Stimulated activated CD4-positive, alpha-beta T cell treated with anti-CD3 and anti-CD28 coated beads, Interleukin-1b, Interleukin-23, amount 100 ng/mL, for 1 hour (primary cell): Measurements from ENCODE around the gene NCOR1.
"Not testable (repeated sequence)": the region's sequence is repeated elsewhere in the genome, so short reads cannot be mapped to it uniquely, and the experiment has no call there.

Source experiments
- DNase-seq, 2 donors: peaks; one replicate each; pipeline ENCODE4 v3.0.0-alpha.2; 2020; ENCODE audit warnings: low read depth in 2 of 2

Gene NCOR1

GRCh38 chr17:16215273-16215964 lies at the start of gene NCOR1:
Gene NCOR1, minus strand, starts transcription at chr17:16215534. Its CDS starts 20,965 bp downstream, at chr17:16194569.
- peak; percentile 72 to 78 for DNase-seq

DNA sequence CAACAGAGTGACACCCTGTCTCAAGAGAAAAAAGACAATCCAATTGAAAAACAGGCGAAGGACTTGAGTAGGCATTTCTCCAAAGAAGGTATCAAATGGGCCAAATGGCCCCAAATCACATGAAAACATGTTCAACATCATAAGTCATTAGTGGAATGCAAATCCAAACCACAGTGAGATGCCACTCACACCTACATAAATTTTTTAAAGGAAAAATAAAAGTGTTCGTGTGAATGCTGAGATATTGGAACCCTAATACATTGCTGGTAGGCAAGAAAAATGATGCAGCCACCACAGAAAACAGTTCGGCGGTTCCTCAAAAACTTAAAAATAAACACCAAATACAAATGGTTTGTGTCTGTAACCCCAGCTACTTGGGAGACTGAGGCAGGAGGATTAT lies 46.9 kb upstream of the NCOR1 start:
- DNase-seq = no peak

- no peak for DNase-seq
Measured at GRCh38 chr17:16261049-16261448, 45.7 kb upstream of the NCOR1 start.

DNA sequence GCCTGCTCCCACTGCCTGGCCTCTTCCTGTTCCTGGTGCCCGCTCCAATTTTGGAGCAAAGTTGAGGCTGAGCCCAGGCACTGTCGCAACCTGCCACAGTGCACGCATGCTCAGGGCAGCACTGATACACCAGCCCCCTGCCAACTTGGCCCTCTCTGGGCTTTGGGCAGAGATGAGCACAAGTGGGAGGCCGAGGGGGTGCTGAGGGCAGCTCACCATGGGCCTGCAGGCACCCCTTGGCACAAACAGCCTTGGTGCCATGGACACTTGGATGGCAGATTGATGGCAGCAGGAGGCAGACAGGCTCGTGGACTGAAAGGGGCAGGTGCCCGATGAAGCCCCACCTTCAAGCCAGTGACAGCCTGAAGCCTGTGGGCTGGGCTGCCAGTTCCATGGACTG lies 44.6 kb upstream of the NCOR1 start:
- DNase-seq = no peak

- no peak for DNase-seq
Measured at GRCh38 chr17:16258901-16259300, 43.6 kb upstream of the NCOR1 start.

- DNase-seq = no peak
Measured at GRCh38 chr17:16255481-16255921, 40.2 kb upstream of the NCOR1 start.

- no peak for DNase-seq
Measured at GRCh38 chr17:16254773-16255400, 39.6 kb upstream of the NCOR1 start.

DNA sequence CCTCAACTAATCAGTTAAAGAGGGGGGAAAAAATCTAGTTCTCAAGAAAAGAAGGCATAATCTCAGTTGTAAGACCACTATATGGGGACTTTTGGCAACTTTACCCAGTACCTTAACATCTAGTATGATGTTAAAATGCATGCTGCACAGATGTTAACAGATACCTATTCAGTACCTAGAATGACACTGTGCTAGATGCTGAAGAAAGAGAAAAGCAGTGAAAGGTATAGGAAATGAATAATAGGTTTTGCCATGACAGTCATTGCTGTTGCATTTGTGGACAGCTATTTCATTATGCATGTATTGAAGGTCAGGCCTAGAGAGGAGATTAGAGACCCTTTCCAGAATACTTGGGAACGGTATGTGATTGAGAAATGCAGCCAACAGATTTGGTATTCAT lies 36.2 kb upstream of the NCOR1 start:
- no peak for DNase-seq

DNA sequence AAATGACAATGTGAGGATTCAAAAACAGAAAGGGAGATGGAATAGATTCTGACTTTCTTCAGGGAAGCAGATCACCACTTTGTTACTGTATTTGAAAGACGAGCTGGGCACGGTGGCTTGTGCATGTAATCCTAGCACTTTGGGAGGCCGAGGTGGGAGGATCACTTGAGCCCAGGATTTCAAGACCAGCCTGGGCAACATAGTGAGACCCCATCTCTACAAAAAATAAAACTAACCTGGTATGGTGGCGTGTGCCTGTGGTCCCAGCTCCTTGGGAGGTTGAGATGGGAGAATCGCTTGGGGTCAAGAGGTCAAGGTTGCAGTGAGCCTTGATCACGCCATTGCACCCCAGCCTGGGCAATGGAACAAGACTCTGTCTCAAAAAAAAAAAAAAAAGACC lies 35.7 kb upstream of the NCOR1 start:
- no peak for DNase-seq

GRCh38 chr17:16250635-16251034 lies 35.3 kb upstream of the NCOR1 start:
- no peak for DNase-seq

GRCh38 chr17:16247586-16247984 lies 32.3 kb upstream of the NCOR1 start:
- no peak for DNase-seq

- no peak for DNase-seq
Measured at GRCh38 chr17:16243801-16244567, 28.6 kb upstream of the NCOR1 start.

GRCh38 chr17:16243385-16243784 lies 28.1 kb upstream of the NCOR1 start:
- DNase-seq = no peak

DNA sequence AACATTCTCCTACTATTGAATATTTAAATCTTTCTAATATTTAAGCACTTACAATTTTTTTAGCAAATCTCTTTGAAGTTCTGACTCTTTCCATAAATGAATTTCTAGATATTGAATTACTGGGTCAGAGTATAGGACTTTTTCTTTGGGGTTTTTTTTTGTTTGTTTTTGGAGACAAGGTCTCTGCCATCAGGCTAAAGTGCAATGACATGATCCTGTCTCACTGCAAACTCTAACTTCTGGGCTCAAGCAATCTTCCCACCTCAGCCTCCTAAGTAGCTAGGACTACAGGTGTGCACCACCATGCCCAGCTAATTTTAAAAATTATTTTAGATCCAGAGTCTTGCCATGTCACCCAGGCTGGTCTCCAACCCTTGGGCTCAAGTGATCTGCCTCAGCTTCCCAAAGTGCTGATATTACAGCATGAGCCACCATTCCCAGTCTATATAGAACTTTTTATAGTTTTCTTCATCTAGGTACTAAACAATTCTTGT lies 26.6 kb upstream of the NCOR1 start:
- no peak for DNase-seq

DNA sequence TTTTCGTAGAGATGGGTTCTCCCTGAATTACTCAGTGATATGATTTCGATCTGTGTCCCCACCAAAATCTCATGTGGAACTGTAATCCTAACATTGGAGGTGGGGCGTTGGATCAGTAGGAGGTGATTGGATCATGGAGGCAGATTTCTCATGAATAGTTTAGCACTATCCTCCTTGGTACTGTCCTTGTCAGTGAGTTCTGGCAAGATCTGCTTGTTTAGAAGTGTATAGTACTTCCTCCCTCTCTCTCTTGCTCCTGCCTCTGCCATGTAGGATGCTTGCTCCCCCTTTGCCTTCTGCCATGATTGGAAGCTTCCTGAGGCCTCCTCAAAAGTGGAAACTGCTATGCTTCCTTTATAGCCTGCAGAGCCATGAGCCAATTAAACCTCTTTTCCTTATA lies 24.6 kb upstream of the NCOR1 start:
- DNase-seq = no peak

DNA sequence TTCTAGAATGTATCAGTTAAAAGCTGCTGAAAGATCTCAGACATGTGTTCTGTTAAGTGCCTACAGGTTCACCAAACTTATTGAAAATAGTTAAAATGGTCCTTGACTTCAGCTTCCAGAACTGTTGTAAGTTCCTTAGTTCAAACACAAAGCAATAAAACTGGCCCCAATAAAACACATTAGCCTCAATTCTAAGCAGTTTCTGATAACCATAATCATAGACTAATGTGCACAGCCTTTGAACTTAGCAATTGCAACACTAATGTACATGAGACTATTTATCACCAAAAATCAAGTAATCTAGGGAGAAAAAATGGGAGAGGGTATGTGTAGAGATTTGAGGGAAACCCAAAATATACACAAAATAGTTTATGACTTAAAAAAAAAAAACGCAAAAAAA lies 17.1 kb upstream of the NCOR1 start:
- DNase-seq = no peak

GRCh38 chr17:16229912-16230561 lies 14.7 kb upstream of the NCOR1 start:
- DNase-seq = not testable (repeated sequence)

GRCh38 chr17:16222406-16222805 lies 7.1 kb upstream of the NCOR1 start:
- no peak for DNase-seq

DNA sequence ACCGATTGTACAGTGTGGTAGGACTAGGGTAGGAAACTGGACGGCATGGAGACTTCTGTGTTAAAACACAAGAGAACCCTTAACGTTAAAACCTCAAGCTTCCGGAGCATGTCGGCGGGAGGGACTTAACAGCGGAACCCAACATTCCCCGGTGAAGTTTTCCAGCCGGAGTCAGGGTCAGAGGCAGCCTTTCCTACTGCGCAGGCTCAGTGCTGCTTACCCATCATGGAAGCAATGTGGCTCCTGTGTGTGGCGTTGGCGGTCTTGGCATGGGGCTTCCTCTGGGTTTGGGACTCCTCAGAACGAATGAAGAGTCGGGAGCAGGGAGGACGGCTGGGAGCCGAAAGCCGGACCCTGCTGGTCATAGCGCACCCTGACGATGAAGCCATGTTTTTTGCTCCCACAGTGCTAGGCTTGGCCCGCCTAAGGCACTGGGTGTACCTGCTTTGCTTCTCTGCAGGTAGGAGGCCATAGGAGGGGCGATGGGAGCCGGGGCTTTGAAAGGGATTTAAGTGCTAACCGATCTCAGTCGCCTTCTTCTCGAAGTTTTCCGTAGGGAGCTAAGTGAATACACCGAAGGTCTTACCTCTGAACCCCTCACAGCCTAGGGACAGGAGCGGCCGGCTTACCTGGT lies 1.8 kb upstream of the NCOR1 start, which contains the start of gene PIGL:
Gene PIGL, plus strand, starts transcription at position 209 of the 634 bp plus-strand sequence. Its CDS starts 17 bp downstream, at position 226.
- DNase-seq = peak; percentile 74 to 77

GRCh38 chr17:16216341-16217001 lies 1.1 kb upstream of the NCOR1 start:
- DNase-seq = not testable (repeated sequence)

- no peak for DNase-seq
Measured at GRCh38 chr17:16215965-16216316, 607 bp upstream of the NCOR1 start.
